GM03348 (cell line): Measurements from ENCODE around the gene GP1BB.
"Not testable (repeated sequence)": the region's sequence is repeated elsewhere in the genome, so short reads cannot be mapped to it uniquely, and the experiment has no call there.

ENCODE experiments used
- DNase-seq: peaks from one replicate; pipeline ENCODE4 v3.0.0; 2012; ENCODE audit warnings: low spot score

GP1BB gene

GRCh38 chr22:19693981-19694670 lies 29.2 kb upstream of the GP1BB start:
- DNase-seq = no peak

DNA sequence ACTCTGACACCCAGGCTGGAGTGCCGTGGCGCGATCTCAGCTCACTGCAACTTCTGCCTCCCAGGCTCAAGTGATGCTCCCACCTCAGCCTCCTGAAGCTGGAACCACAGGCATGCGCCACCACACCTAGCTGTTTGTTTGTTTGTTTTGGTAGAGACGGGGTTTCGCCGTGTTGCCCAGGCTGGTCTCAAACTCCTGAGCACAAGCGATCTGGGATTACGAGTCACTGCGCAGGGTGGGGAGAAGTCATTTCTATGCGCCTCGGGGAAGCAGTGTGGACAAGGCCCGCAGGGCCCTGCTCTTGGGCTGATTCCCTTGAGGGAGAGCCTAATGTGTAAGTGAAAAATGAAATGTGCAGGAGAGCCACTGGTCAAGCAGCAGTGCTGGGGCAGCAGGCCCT lies 28.6 kb upstream of the GP1BB start:
- no peak for DNase-seq

- DNase-seq = peak; percentile 1
These were observed 26.6 kb upstream of the GP1BB start for GRCh38 chr22:19696504-19697276.

DNA sequence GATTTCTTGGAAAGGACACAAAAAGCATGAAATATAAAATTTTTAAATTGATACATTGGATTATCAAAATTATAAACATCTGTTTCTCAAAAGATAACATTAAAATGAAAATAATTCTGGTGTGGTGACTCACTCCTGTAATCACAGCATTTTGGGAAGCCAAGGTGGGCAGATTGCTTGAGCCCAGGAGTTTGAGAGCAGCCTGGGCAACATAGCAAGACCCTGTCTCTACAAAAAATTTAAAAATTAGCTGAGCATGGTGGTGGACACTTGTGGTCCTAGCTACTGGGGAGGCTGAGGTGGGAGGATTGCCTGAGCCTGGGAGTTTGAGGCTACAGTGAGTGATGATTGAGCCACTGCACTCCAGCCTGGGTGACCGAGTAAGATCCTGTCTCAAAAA lies 25.5 kb upstream of the GP1BB start:
- DNase-seq = not testable (repeated sequence)

DNA sequence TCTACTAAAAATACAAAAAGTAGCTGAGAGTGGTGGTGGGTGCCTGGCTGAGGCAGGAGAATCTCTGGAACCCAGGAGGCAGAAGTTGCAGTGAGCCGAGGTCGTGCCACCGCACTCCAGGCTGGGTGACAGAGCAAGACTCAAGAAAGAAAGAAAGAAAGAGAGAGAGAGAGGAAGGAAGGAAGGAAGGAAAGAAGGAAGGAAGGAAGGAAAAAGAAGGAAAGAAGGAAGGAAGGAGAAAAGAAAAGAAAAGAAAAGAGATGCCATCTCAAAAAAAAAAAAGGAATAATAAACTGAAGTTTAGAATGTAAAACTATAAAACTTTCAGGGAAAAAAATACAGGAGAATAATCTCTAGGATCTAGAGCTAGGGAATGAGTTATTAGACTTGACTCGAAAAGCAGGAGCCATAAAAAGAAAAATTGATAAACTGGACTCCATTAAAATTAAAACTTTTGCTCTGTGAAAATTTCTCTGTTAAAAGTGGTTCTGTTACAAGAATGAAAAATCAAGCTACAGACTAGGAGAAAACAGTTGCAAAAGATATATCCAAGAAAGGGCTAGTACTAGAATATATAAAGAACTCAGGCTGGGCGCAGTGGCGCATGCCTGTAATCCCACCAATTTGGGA lies 22.4 kb upstream of the GP1BB start:
- DNase-seq = no peak

- DNase-seq = no peak
These were observed 21.8 kb upstream of the GP1BB start for GRCh38 chr22:19701420-19702145.

DNA sequence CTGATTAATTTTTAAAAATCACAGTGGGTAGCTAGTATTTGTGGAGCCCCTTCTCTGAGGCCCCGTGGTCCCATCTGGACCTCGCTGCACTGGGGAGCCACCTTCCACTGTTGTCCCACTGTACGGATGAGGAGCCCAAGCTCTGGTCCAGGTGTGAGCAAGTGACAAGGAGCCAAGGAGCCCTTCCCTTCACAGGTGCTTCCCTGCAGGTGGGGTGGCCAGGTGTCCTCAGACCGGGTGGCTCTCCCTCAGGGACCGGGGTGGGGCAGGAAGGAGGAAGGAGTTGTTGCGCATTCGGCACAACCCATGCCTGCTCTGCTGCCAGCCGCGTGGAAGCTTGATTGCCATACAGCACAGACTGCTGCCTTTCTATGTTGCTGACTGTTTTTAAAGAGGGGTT lies 19.5 kb upstream of the GP1BB start:
- no peak for DNase-seq

GRCh38 chr22:19704355-19705015 lies 18.9 kb upstream of the GP1BB start:
- DNase-seq = no peak

DNA sequence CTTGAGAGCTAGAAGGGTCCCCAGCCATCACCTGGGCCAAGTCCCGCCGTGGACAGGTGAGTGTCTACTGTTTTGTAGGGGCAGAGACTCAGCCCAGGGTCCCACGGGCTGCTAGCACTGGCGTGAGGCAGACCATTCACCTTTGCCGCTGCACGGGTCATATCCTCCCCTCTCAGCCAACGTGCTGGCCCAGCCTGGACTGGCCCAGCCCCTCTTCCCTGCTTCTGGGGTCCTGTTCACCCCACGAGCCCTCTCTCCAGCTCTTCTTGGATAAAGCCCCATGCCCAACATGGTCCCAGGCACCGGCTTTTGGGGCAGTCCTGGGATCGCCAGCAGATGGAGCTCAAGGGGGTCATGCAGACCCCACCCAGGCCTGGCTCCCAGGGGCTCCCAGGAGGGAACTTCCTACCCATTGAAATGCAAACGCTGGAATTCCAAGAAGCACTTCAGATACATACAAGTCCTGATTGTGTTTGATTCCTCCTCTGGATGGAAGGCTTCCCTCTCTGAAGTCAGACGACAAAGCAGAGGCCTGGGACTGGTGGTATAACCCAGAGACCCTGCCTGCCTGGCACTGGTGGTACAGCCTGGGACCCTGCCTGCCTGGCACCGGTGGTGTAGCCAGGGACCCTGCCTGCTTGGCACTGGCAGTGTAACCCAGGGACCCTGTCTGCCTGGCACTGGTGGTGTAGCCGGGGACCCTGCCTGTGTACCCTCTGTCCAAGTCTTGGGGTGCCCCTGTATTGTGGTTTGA lies 18.0 kb upstream of the GP1BB start:
- no peak for DNase-seq

- no peak for DNase-seq
These were observed 16.6 kb upstream of the GP1BB start for GRCh38 chr22:19706661-19707151.

- DNase-seq = no peak
These were observed 15.7 kb upstream of the GP1BB start for GRCh38 chr22:19707347-19708290.

DNA sequence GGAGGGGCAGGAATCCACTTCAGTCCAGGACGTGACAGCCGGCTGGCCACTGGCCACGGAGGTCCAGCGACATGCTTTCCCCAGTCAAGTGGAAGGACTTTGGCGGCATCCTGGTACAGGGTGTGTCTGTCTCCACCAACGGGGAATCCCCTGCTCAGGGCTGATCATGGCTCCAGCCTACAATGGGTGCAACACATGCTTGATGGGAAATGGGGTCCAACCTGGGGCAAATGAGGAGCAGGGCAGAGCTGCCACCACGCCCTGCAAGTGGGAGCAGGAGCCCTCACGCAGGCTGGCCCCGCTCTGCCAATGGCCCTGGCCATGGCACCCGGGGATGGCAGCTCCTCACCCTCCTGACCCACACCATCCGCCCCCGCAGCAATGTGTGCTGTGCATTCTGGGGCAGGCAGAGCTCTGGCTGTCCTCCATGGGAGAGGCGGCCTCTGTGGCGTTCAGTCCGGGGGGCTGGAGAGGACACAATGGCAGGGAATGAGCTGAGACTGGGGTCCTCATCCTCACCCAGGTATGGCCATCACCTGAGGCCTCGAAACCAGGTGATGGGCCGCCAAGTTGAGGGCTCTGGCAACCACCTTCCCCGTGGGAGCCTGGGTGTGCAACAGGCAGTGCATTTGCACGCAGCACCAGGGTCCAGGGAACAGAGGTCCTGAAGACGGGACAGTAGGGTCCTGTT lies 14.9 kb upstream of the GP1BB start:
- DNase-seq = no peak

- DNase-seq = no peak
These were observed 14.1 kb upstream of the GP1BB start for GRCh38 chr22:19709063-19709769.

- no peak for DNase-seq
These were observed 13.1 kb upstream of the GP1BB start for GRCh38 chr22:19710020-19710768.

DNA sequence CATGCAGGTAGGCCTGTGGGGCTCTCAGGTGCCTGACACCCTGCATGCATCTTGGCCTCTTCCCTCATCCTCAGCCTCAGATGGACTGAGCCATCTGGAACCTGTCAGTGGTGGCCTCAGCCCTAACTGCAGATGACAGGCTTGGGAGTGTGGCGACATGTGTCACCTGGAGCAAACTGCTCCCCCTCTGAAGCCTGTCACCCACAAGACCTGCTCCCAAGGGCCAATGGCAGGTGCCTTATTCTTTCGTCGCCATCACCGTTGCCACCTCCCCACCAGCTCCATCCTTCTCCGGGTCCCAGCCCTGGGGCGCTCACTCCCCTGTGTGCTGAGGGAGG lies 12.6 kb upstream of the GP1BB start:
- no peak for DNase-seq

DNA sequence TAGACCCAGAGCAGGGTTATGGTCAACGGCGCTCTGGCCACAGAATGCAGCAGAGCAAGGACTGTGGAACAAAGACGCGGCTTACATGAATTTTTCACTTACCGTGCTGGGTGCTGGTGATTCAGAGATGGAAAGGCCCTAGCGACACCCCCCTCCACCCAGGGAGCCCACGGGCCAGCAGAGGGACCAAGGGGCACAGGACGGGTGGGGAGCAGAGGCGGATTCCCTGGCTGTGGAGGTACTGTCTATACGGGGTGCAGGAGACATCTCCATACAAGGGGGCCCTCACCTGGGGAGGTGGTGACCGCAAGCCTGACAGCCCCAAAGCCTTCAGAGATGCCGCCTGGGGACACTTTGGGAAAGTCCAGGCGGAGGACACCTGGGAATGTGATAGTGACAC lies 10.1 kb upstream of the GP1BB start:
- no peak for DNase-seq

GRCh38 chr22:19713650-19714311 lies 9.6 kb upstream of the GP1BB start:
- no peak for DNase-seq
